Astrocyte of the cerebellum (primary cell): Measurements from ENCODE around the gene C4orf17.
"Not testable (repeated sequence)": the region's sequence is repeated elsewhere in the genome, so short reads cannot be mapped to it uniquely, and the experiment has no call there.

ENCODE experiments used
- DNase-seq: peaks from one replicate; pipeline ENCODE4 v3.0.0-alpha.2; 2011; ENCODE audit warnings: low read depth
- H3K4me3 ChIP-seq: 2 replicates; pipeline ENCODE4 v1.5.1; 2011; ENCODE audit warnings: mild to moderate bottlenecking, low read depth, low read length, moderate library complexity
- in situ Hi-C: cut with HindIII; loops from 2 replicates; pipeline ENCODE4 v1.10.0; 2017; ENCODE audit warnings: low sequenced_read_pairs
- TF ChIP-seq, protein P1 (sequence below): IDR thresholded peaks from 2 replicates; pipeline ENCODE4 v1.5.1; 2012; ENCODE audit warnings: low read length, low read depth, moderate library complexity, mild to moderate bottlenecking; ENCODE audit errors: missing control alignments

The C4orf17 gene

DNA sequence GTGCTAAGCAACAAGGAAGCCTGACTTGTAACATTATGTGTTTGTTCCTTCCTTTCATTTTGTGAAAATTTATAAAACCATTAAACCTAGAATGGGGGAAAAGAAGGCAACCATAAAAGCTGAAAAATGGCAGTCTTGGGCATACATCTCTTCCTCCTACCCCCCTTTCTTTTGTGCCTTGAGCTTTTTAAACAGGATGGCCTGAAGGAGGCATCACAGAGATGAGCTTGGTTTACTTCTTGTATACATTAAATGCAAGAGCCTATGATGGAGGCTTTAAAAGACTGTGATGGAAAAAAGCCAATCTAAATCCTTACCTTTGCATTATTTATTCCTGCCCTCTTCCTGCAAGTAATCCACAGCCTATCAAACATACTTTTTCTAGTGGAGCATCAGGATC, 39.5 kb upstream of the C4orf17 start:
- in situ Hi-C loops: no loop called here
- TF ChIP-seq, protein P1, sequence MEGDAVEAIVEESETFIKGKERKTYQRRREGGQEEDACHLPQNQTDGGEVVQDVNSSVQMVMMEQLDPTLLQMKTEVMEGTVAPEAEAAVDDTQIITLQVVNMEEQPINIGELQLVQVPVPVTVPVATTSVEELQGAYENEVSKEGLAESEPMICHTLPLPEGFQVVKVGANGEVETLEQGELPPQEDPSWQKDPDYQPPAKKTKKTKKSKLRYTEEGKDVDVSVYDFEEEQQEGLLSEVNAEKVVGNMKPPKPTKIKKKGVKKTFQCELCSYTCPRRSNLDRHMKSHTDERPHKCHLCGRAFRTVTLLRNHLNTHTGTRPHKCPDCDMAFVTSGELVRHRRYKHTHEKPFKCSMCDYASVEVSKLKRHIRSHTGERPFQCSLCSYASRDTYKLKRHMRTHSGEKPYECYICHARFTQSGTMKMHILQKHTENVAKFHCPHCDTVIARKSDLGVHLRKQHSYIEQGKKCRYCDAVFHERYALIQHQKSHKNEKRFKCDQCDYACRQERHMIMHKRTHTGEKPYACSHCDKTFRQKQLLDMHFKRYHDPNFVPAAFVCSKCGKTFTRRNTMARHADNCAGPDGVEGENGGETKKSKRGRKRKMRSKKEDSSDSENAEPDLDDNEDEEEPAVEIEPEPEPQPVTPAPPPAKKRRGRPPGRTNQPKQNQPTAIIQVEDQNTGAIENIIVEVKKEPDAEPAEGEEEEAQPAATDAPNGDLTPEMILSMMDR: no peak
- DNase-seq: no peak
- H3K4me3 ChIP-seq: no peak overlapping the region

DNA sequence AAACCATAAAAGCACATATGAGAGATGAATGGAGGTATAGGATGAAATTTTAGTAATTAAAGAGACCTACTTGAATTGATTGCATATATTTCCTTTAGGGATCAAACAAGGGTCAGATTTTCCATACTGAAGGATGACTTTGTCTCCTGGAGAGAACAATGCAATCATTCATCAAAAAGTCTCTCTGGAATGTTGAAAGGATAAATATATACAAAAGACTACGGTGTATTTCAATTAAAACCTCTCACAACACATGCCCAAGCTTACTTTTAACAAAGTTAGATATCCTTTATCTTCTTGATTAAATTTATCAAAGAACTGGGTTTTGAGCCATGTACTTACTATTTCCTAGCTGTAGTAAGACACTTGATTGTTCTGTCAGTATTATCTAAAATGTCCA, 38.9 kb upstream of the C4orf17 start:
- TF ChIP-seq, protein P1: no peak
- in situ Hi-C loops: no loop called here
- no peak overlapping the region for H3K4me3 ChIP-seq
- no peak for DNase-seq

DNA sequence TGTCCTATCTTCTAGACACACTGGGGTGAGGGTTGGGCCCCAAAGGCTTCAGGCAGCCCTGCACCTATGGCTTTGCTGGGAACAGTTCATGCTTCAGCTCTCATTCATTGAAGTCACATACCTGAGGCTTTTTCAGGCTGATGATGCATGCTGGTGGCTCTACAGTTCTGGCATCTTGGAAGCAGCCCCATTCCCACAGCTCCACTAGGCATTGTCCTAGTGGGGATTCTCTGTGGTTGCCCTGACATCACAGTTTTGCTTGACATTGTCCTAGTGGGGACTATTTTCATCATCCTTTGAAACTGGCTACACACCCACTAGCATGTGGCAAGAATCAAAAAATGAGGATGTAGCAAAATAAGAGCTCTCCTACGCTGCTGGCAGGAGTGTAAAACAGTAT, 37.7 kb upstream of the C4orf17 start:
- H3K4me3 ChIP-seq: no peak overlapping the region
- in situ Hi-C loops: no loop called here
- TF ChIP-seq, protein P1: no peak
- DNase-seq: peak; percentile 29

DNA sequence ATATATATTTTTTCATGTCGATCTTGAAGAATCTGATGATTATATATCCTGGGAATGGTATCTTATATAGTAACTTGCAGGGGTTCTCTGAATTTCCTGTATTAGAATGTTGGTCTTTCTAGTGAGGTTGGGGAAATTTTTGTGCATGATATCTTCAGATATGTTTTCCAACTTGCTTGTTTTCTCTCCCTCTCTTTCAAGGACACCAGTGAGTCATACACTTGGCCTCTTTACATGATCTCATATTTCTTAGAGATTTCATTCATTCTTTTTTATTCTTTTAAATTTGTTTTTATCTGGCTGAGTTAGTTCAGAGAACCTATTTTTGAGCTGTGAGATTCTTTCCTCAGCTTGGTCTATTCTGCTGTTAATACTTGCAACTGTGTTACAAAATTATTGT, 27.2 kb upstream of the C4orf17 start:
- TF ChIP-seq, protein P1: no peak
- in situ Hi-C loops: no loop called here
- DNase-seq: no peak

DNA sequence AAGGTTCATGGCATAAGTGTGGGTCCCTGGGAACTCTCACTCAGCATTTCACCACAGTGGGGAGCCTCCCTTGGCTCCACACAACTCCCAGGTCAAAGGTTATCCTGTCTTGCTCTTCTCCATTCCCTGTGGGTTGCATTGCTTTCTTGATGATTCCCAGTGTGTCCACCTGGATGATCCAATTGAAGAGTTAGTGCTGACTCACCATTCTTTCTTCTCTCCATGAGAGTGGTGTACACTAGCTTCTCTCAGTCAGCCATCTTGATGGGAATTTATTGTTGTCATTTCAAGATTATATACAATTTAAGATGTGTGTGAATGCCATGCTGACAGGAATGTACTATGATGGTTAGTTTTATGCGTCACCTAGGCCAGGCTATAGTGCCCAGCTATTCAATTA, 25.6 kb upstream of the C4orf17 start:
- no peak overlapping the region for H3K4me3 ChIP-seq
- TF ChIP-seq, protein P1: no peak
- in situ Hi-C loops: no loop called here

More for the DNA sequence above, 27.2 kb upstream of the C4orf17 start:
- H3K4me3 ChIP-seq: no peak overlapping the region

DNA sequence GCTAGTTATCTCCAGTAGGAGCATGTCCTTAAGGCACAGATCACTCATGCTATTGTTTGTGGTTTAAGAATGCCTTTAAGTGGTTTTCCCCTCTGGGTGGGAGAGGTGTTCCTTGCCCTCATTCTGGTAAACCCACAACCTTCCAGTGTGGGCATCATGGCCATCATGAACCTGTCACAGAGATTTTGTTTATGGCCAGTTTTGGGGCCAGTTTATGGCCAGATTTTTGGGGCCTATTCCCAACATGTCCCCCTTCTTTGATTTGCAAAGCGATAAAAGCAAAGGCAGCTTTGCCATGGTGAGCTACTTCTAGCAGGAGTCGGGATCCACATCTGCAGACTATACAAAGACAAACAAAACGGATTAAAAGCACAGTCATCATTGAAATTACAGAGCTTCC, 24.2 kb upstream of the C4orf17 start:
- in situ Hi-C loops, DNase-seq, H3K4me3 ChIP-seq: not testable (repeated sequence)

More for the DNA sequence above, 25.6 kb upstream of the C4orf17 start:
- DNase-seq: no peak

DNA sequence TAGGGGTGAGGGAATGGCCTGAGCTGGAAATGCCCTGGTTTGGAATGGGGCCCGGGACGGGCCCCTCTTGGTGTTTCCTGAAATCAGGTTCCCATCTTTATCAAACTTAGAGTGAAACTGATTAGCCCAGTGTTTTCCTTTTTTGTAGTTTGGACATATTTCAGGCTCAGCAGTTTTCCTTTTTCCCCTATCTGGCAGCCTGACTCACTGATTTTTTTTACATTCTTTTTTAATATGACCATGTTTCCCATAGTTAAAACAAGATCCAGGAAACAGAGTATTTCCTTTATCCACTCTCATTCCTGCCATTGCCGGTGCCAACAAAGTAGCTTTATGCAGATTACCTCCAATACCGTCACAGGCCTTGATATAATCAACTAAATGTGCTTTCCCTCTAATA, 20.5 kb upstream of the C4orf17 start:
- H3K4me3 ChIP-seq: no peak overlapping the region
- in situ Hi-C loops: no loop called here
- TF ChIP-seq, protein P1: no peak
- no peak for DNase-seq
